OCI-LY3 (cell line): Measurements from ENCODE around the gene TRABD2A.

Experiments used
- H2AFZ ChIP-seq: fragments of 200-600, 300-600 bp; shearing (Covaris generic); 2 replicates; pipeline ENCODE4 v1.6.0; 2014; ENCODE audit warnings: antibody characterized with exemption, low read depth, low read length
- H3K27ac ChIP-seq: fragments of 200-600, 300-600 bp; sonication (generic); 2 replicates; pipeline ENCODE4 v1.5.1; 2014; ENCODE audit warnings: mild to moderate bottlenecking, low read length, moderate library complexity, mixed read lengths
- H3K27me3 ChIP-seq: fragments of 200-600, 300-600 bp; sonication (generic); 2 replicates; pipeline ENCODE4 v1.6.1; 2014; ENCODE audit warnings: low read depth, low read length, mixed read lengths
- H3K36me3 ChIP-seq: fragments of 200-600, 300-600 bp; sonication (generic); replicated peaks from 2 replicates; pipeline ENCODE3; 2014; ENCODE audit warnings: low read depth, low read length, mixed read lengths
- H3K4me1 ChIP-seq: fragments of 300-600, 200-600 bp; sonication (generic); 2 replicates; pipeline ENCODE4 v1.6.1; 2014; ENCODE audit warnings: low read length, mixed read lengths
- H3K4me2 ChIP-seq: fragments of 200-600, 300-600 bp; sonication (generic); 2 replicates; pipeline ENCODE4 v1.6.1; 2014; ENCODE audit warnings: low read length, mixed read lengths
- H3K4me3 ChIP-seq: fragments of 300-600, 200-600 bp; sonication (generic); 2 replicates; pipeline ENCODE4 v1.5.1; 2014; ENCODE audit warnings: antibody characterized with exemption, mild to moderate bottlenecking, low read length, moderate library complexity
- H3K79me2 ChIP-seq: fragments of 300-600, 200-600 bp; shearing (Covaris generic); 2 replicates; pipeline ENCODE4 v1.6.1; 2014; ENCODE audit warnings: mild to moderate bottlenecking, low read length, mixed read lengths
- H3K9ac ChIP-seq: fragments of 300-600, 200-600 bp; shearing (Covaris generic); 2 replicates; pipeline ENCODE4 v1.6.0; 2014; ENCODE audit warnings: mild to moderate bottlenecking, low read length, moderate library complexity
- H3K9me3 ChIP-seq: fragments of 200-600, 300-600 bp; shearing (Covaris generic); 2 replicates; pipeline ENCODE4 v1.6.1; 2014; ENCODE audit warnings: low read length, mixed read lengths; ENCODE audit not compliant: insufficient read depth
- H4K20me1 ChIP-seq: fragments of 200-600, 300-600 bp; sonication (generic); 2 replicates; pipeline ENCODE4 v1.6.1; 2016; ENCODE audit warnings: low read length, mixed read lengths; ENCODE audit not compliant: insufficient read depth
- CTCF ChIP-seq: fragments of 200-600, 300-600 bp; sonication (generic); IDR thresholded peaks from 2 replicates; pipeline ENCODE4 v1.5.1; 2014; ENCODE audit warnings: antibody characterized with exemption, low read length, low read depth
- EZH2phosphoT487 ChIP-seq: fragments of 200-600 bp; shearing (Covaris generic); IDR thresholded peaks from 2 replicates; pipeline ENCODE4 v1.6.1; 2018; ENCODE audit warnings: antibody characterized with exemption, mixed run types, low read depth

TRABD2A gene

GRCh38 chr2:84862006-84862405, 18.9 kb downstream of the TRABD2A start:
- H3K4me3 ChIP-seq, result no peak overlapping the region
- no peak overlapping the region for H3K4me2 ChIP-seq
- no peak overlapping the region for H3K9ac ChIP-seq
- H4K20me1 ChIP-seq, result no peaks in the 10 kb centered on the region
- peaks cover 8% of the 10 kb centered on the region for H3K4me1 ChIP-seq
- no peaks in the 10 kb centered on the region for H3K27me3 ChIP-seq
- no peak overlapping the region for H3K27ac ChIP-seq
- peaks cover 2% of the 10 kb centered on the region; the same call in 1 of the 2 replicates for H3K79me2 ChIP-seq
- H3K36me3 ChIP-seq, result no peaks in the 10 kb centered on the region
- TF ChIP-seq CTCF (no peak), EZH2phosphoT487 (no peak)
- H2AFZ ChIP-seq, result no peak overlapping the region
- no peaks in the 10 kb centered on the region for H3K9me3 ChIP-seq

GRCh38 chr2:84861539-84861938, 19.3 kb downstream of the TRABD2A start:
- no peaks in the 10 kb centered on the region for H3K9me3 ChIP-seq
- peaks cover 2% of the 10 kb centered on the region; the same call in 1 of the 2 replicates for H3K79me2 ChIP-seq
- H3K27me3 ChIP-seq, result no peaks in the 10 kb centered on the region
- no peaks in the 10 kb centered on the region for H3K36me3 ChIP-seq
- H3K4me3 ChIP-seq, result no peak overlapping the region
- peaks cover 12% of the 10 kb centered on the region for H3K4me1 ChIP-seq
- H3K27ac ChIP-seq, result no peak overlapping the region
- no peak overlapping the region for H3K4me2 ChIP-seq
- H2AFZ ChIP-seq, result no peak overlapping the region
- H4K20me1 ChIP-seq, result no peaks in the 10 kb centered on the region
- no peak for TF ChIP-seq CTCF
- TF ChIP-seq EZH2phosphoT487, result no peak
- no peak overlapping the region for H3K9ac ChIP-seq

GRCh38 chr2:84858937-84859336, 21.9 kb downstream of the TRABD2A start:
- Histone ChIP-seq H2AFZ (no peak overlapping the region), H3K9ac (no peak overlapping the region), H3K9me3 (no peaks in the 10 kb centered on the region; the same call in 1 of the 2 replicates), H4K20me1 (no peaks in the 10 kb centered on the region), H3K36me3 (peaks cover 6% of the 10 kb centered on the region), H3K4me1 (peaks cover 14% of the 10 kb centered on the region), H3K27ac (no peak overlapping the region), H3K4me2 (no peak overlapping the region), H3K27me3 (no peaks in the 10 kb centered on the region), H3K4me3 (no peak overlapping the region), H3K79me2 (peaks cover under 1% of the 10 kb centered on the region; the same call in 1 of the 2 replicates)
- TF ChIP-seq EZH2phosphoT487, result no peak
- no peak for TF ChIP-seq CTCF

GRCh38 chr2:84858123-84858522, 22.8 kb downstream of the TRABD2A start:
- Histone ChIP-seq H3K4me2 (no peak overlapping the region), H3K36me3 (peaks cover 9% of the 10 kb centered on the region), H3K27me3 (no peaks in the 10 kb centered on the region), H3K4me1 (peaks cover 14% of the 10 kb centered on the region), H3K9me3 (peaks cover 5% of the 10 kb centered on the region), H3K4me3 (no peak overlapping the region), H2AFZ (no peak overlapping the region), H3K9ac (no peak overlapping the region), H3K27ac (no peak overlapping the region), H3K79me2 (no peaks in the 10 kb centered on the region; the same call in 1 of the 2 replicates), H4K20me1 (no peaks in the 10 kb centered on the region)
- no peak for TF ChIP-seq EZH2phosphoT487
- TF ChIP-seq CTCF, result peak; percentile 77
